ENCODE results near the gene ABHD16B.

Gene ABHD16B

DNA sequence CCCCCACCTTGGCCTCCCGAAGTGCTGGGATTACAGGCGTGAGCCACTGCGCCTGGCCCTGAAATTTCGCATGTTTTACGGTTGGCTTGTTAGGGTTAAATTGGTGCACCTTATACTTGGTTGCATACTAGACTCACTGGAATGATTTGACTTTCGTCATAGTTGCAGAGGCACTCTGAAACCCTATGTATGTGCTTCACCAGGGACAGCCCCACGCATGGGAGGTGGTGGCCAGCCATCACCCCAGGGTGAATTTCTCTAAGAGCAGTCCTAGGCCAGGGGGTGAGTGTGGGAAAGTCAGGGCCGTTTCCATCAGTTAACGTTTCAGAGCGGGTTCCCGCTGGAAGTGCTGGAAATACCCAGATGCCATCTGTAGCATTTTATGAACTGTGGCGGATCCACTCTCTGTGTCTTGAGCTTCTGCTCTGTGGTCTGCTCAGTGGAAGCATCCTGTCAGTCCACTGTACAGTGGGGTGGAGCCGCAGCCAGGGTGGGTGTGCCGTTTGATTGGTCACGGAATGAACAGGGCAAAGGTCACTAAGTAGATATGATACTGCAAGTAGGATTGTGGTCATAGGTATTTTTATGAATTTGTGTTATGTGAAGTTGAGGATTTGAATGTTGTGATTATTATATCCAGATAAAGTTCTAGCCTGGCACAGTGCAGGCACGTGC lies 46.8 kb downstream of the ABHD16B start:
- H3K36me3 ChIP-seq (ENCODE audit: control insufficient read depth, insufficient read depth, low read length) = no peaks in the 10 kb centered on the region
- no peak overlapping the region for H3K27ac ChIP-seq (ENCODE audit: low read depth, low read length)
- H3K9me3 ChIP-seq (ENCODE audit: control insufficient read depth, insufficient read depth, low read length) = no peaks in the 10 kb centered on the region

DNA sequence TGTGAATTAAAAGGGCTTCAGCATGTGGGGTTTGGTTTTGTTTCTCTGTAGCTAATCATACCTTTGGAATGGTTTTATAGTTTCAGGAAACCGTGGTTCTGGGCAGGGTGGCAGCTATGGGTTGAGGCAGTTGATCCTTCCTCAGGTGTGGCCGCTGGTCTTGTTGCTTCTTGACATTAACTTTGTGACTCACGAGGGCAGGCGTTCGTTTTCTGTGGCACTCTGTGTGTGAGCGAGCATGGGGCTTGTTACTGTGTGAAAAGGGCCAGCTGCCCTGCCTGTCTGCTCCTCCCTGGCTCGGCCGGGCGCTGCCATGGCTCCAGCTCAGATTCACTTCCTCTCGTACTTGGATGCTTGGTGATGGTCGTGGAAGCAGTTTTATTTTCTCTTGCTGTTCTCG lies 49.9 kb downstream of the ABHD16B start:
- H3K9ac ChIP-seq (ENCODE audit: low read depth, low read length) = no peak overlapping the region
- H3K4me1 ChIP-seq (ENCODE audit: control insufficient read depth, insufficient read depth, low read length) = no peaks in the 10 kb centered on the region
- H3K9me3 ChIP-seq (ENCODE audit: control insufficient read depth, insufficient read depth, low read length) = no peaks in the 10 kb centered on the region
- no peak overlapping the region for H3K27ac ChIP-seq (ENCODE audit: low read depth, low read length)
- H3K36me3 ChIP-seq (ENCODE audit: control insufficient read depth, insufficient read depth, low read length) = no peaks in the 10 kb centered on the region
- no peak overlapping the region for H3K4me3 ChIP-seq (ENCODE audit: low read depth, low read length)
- no peaks in the 10 kb centered on the region for H3K27me3 ChIP-seq (ENCODE audit: control insufficient read depth, insufficient read depth, low read length)

More for the DNA sequence above, 46.8 kb downstream of the ABHD16B start:
- H3K9ac ChIP-seq (ENCODE audit: low read depth, low read length) = no peak overlapping the region
- no peak overlapping the region for H3K4me3 ChIP-seq (ENCODE audit: low read depth, low read length)
- H3K4me1 ChIP-seq (ENCODE audit: control insufficient read depth, insufficient read depth, low read length) = no peaks in the 10 kb centered on the region
- no peaks in the 10 kb centered on the region for H3K27me3 ChIP-seq (ENCODE audit: control insufficient read depth, insufficient read depth, low read length)
